ENCODE results near the gene NEK1.

DNA sequence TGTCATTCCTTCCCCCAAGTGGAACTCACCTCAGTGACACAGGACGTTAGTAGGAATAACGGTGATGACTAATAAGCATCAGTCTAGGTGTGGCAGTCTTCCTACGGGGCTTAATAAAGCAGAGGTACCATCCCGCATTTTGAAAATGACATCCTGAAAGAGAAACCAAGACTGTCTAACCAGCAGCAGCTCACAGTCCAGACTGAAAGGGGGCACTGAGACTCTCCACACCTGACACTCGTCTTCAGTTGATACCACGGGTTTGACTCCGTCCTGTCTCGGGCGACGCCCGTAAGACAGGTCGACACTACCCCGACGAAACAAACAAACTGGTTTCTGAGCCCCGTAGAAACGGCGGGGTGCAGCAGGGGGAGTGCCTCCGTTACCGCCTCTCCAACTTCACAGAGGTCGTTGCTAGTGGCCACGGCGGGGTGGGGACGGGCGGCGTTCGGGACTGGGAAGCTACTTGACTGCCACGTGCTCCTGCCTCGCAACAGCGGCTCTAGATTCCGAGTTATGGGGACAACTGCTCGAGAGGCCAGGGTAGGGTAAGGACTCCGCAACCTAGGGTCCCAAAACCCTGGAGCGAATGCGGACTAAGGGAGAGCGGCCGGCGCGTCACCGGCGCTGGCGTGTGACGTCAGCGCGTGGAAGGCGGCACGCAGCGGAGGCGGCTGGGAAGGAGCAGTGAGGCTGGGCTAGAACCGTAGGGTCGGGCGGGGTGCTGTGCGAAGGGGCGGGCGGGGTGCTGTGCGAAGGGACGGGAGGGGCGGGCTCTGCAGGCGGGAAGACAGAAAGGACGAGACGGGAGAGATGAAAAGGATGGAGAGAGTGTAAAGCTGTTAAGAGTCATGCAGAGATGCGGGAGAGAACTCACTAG is at the start of gene NEK1:
- TF ChIP-seq, protein P1, sequence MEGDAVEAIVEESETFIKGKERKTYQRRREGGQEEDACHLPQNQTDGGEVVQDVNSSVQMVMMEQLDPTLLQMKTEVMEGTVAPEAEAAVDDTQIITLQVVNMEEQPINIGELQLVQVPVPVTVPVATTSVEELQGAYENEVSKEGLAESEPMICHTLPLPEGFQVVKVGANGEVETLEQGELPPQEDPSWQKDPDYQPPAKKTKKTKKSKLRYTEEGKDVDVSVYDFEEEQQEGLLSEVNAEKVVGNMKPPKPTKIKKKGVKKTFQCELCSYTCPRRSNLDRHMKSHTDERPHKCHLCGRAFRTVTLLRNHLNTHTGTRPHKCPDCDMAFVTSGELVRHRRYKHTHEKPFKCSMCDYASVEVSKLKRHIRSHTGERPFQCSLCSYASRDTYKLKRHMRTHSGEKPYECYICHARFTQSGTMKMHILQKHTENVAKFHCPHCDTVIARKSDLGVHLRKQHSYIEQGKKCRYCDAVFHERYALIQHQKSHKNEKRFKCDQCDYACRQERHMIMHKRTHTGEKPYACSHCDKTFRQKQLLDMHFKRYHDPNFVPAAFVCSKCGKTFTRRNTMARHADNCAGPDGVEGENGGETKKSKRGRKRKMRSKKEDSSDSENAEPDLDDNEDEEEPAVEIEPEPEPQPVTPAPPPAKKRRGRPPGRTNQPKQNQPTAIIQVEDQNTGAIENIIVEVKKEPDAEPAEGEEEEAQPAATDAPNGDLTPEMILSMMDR (IDR thresholded peaks at IDR 0.05) = 0 out of 2 replicates have a peak, but pooled peaks have one; percentile 10
- TF ChIP-seq, protein P2, sequence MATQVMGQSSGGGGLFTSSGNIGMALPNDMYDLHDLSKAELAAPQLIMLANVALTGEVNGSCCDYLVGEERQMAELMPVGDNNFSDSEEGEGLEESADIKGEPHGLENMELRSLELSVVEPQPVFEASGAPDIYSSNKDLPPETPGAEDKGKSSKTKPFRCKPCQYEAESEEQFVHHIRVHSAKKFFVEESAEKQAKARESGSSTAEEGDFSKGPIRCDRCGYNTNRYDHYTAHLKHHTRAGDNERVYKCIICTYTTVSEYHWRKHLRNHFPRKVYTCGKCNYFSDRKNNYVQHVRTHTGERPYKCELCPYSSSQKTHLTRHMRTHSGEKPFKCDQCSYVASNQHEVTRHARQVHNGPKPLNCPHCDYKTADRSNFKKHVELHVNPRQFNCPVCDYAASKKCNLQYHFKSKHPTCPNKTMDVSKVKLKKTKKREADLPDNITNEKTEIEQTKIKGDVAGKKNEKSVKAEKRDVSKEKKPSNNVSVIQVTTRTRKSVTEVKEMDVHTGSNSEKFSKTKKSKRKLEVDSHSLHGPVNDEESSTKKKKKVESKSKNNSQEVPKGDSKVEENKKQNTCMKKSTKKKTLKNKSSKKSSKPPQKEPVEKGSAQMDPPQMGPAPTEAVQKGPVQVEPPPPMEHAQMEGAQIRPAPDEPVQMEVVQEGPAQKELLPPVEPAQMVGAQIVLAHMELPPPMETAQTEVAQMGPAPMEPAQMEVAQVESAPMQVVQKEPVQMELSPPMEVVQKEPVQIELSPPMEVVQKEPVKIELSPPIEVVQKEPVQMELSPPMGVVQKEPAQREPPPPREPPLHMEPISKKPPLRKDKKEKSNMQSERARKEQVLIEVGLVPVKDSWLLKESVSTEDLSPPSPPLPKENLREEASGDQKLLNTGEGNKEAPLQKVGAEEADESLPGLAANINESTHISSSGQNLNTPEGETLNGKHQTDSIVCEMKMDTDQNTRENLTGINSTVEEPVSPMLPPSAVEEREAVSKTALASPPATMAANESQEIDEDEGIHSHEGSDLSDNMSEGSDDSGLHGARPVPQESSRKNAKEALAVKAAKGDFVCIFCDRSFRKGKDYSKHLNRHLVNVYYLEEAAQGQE (IDR thresholded peaks at IDR 0.05; ENCODE audit: low read depth, low read length) = no peak
- TF ChIP-seq, protein P3, sequence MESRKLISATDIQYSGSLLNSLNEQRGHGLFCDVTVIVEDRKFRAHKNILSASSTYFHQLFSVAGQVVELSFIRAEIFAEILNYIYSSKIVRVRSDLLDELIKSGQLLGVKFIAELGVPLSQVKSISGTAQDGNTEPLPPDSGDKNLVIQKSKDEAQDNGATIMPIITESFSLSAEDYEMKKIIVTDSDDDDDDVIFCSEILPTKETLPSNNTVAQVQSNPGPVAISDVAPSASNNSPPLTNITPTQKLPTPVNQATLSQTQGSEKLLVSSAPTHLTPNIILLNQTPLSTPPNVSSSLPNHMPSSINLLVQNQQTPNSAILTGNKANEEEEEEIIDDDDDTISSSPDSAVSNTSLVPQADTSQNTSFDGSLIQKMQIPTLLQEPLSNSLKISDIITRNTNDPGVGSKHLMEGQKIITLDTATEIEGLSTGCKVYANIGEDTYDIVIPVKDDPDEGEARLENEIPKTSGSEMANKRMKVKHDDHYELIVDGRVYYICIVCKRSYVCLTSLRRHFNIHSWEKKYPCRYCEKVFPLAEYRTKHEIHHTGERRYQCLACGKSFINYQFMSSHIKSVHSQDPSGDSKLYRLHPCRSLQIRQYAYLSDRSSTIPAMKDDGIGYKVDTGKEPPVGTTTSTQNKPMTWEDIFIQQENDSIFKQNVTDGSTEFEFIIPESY (IDR thresholded peaks at IDR 0.05; ENCODE audit: borderline replicate concordance, low read depth) = no peak
- TF ChIP-seq EP300 (IDR thresholded peaks at IDR 0.05; ENCODE audit: borderline replicate concordance in 1 of 2, low read depth in 1 of 2, low read length in 1 of 2) (no peak), CHD2 (IDR thresholded peaks at IDR 0.05; ENCODE audit: low read length, partially characterized antibody) (peak; percentile 19), POLR2AphosphoS5 (IDR thresholded peaks at IDR 0.05; ENCODE audit: low read depth, low read length) (peak; percentile 98), SIN3A (IDR thresholded peaks at IDR 0.05; ENCODE audit: borderline replicate concordance, low read depth, low read length) (peak; percentile 34; the same call in 1 of the 2 replicates), YY1 (IDR thresholded peaks at IDR 0.05; ENCODE audit: low read depth) (no peak)
- TF ChIP-seq, protein P4, sequence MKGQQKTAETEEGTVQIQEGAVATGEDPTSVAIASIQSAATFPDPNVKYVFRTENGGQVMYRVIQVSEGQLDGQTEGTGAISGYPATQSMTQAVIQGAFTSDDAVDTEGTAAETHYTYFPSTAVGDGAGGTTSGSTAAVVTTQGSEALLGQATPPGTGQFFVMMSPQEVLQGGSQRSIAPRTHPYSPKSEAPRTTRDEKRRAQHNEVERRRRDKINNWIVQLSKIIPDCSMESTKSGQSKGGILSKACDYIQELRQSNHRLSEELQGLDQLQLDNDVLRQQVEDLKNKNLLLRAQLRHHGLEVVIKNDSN (IDR thresholded peaks at IDR 0.05; ENCODE audit: borderline replicate concordance, low read depth) = no peak
